Heart left ventricle (tissue), 16 donors: ENCODE data around the gene HS1BP3. TPM values are rescaled to one million over a fixed set of nuclear protein-coding genes. Genes with fewer than 3 reads are reported as not detected.
A peak's percentile ranks its signal among the peaks of the same experiment; 100 is the strongest.

Experiments used
- ATAC-seq, 4 donors: fragments of 200-7000 bp; cut with Tn5 transposase; one replicate each; pipeline ENCODE4 v1.9.1; 2020 to 2022; ENCODE audit warnings: moderate library complexity in 4 of 4, mild to moderate bottlenecking in 3 of 4, moderate number of reproducible peaks in 1 of 4
- DNase-seq, 5 donors: peaks; one replicate each; pipeline ENCODE4 v3.0.0-alpha.2; 2020
- H3K27ac ChIP-seq, 12 donors: fragments of 200-600 bp; sonication (generic) in 4 of 12; one replicate each; pipeline versions ENCODE4 v1.5.0 to v1.8.0; 2016 to 2022; ENCODE audit warnings: mild to moderate bottlenecking in 2 of 12
- H3K27me3 ChIP-seq, 9 donors: fragments of 200-600 bp; sonication (generic) in 2 of 9; one replicate each; pipeline versions ENCODE4 v1.5.1 to v1.8.0; 2016 to 2022; ENCODE audit warnings: mild to moderate bottlenecking in 3 of 9
- H3K36me3 ChIP-seq, 9 donors: fragments of 200-600 bp; sonication (generic) in 2 of 9; one replicate each; pipeline versions ENCODE4 v1.5.0 to v1.8.0; 2018 to 2022; ENCODE audit warnings: mild to moderate bottlenecking in 2 of 9
- H3K4me1 ChIP-seq, 12 donors: fragments of 200-600 bp; sonication (generic) in 4 of 12; one replicate each; pipeline versions ENCODE4 v1.5.0 to v1.8.0; 2016 to 2022; ENCODE audit warnings: mild to moderate bottlenecking in 3 of 12
- H3K4me3 ChIP-seq, 12 donors: fragments of 200-600 bp; sonication (generic) in 4 of 12; one replicate each; pipeline versions ENCODE4 v1.5.0 to v1.8.0; 2017 to 2022; ENCODE audit warnings: mild to moderate bottlenecking in 9 of 12, moderate library complexity in 4 of 12
- H3K9me3 ChIP-seq, 12 donors: fragments of 200-600 bp; sonication (generic) in 4 of 12; one replicate each; pipeline versions ENCODE4 v1.5.0 to v1.8.0; 2016 to 2022; ENCODE audit warnings: mild to moderate bottlenecking in 1 of 12
- POLR2A ChIP-seq, 2 donors: fragments of 450-650 bp; IDR thresholded peaks; one replicate each; pipeline ENCODE4 v1.6.1; 2017; ENCODE audit warnings: antibody characterized with exemption in 2 of 2, mild to moderate bottlenecking in 2 of 2, moderate library complexity in 2 of 2
- WGBS, 4 donors: extraction: QIAGEN DNeasy Blood & Tissue Kit in 2 of 4; methylation state at CpG; one replicate each; pipeline versions ENCODE4 v1.1.5 to v1.1.7; 2013 to 2018; 5-methylcytosine and 5-hydroxymethylcytosine counted together
- intact Hi-C, 10 donors: fragments of 100-400 bp; cut with DNase I; formaldehyde crosslinking; loops; one replicate each; pipeline versions ENCODE4 v1.11.1 to v1.14.2; 2022
- polyA plus RNA-seq, 2 donors: library from polyadenylated mRNA; stranded (reverse); fragments of 200-250 nt; gene quantifications; one replicate each; pipeline ENCODE4 v1.2.3, GENCODE V29; 2013
- total RNA-seq, 9 donors: library from RNA; depleted of rRNA in 2 of 9; stranded (reverse); fragments of >200 nt in 2 of 9; fragmentation: NEBNext Ultra II Directional in 3 of 9; extraction: Animal tissue kit (Norgen Biotek cat#: 25700) in 3 of 9; gene quantifications; one replicate each; pipeline versions ENCODE4 v1.1.0 to v1.2.4, GENCODE V29; 2016 to 2023
- TF ChIP-seq, protein P1 (sequence below), 12 donors: fragments of 200-600 bp; sonication (generic) in 4 of 12; IDR thresholded peaks; one replicate each; pipeline versions ENCODE4 v1.5.0 to v1.8.0; 2018 to 2022; ENCODE audit warnings: antibody characterized with exemption in 12 of 12, mild to moderate bottlenecking in 5 of 12
- donor health status: ischemic (EF 13 %, LVEDD 7.1; RV severe dilation, severe dysfunction).
- donor health status: healthy with polysubstance abuse.
- donor health status: DM: no; HTN: yes; CAD: no.
- donor health status: DM: no; HTN: no; CAD: no.
- donor health status: ischemic (EF 25% LVEDD 6.9; RV normal size, moderate dysfunction).
- donor health status: ischemic (EF 25% LVEDD 5.7; RV mildly dilated, moderate dysfunction).
- donor health status: healthy.
- donor health status: DM: yes; HTN: yes; CAD: no.
- donor health status: ischemic (EF 35%, LVEDD 5.7; RV mildly dilated, moderate dysfunction).
- donor health status: nonischemic (EF 11% LVEDD 7.7; RV severe dilation, severe dysfunction).
- donor health status: DM: yes; HTN: yes; CAD: no.
- donor health status: PGD.
- donor health status: ischemic (EF 29% LVEDD 5.4; RV normal size, mild dysfunction).
- donor health status: nonischemic (EF 23%, LVEDD 6.1; RV moderate dilation, normal function).

HS1BP3 gene
- total and polyA plus RNA-seq, 11 donors: 12.7 to 23.7 (median 21.0) TPM

DNA sequence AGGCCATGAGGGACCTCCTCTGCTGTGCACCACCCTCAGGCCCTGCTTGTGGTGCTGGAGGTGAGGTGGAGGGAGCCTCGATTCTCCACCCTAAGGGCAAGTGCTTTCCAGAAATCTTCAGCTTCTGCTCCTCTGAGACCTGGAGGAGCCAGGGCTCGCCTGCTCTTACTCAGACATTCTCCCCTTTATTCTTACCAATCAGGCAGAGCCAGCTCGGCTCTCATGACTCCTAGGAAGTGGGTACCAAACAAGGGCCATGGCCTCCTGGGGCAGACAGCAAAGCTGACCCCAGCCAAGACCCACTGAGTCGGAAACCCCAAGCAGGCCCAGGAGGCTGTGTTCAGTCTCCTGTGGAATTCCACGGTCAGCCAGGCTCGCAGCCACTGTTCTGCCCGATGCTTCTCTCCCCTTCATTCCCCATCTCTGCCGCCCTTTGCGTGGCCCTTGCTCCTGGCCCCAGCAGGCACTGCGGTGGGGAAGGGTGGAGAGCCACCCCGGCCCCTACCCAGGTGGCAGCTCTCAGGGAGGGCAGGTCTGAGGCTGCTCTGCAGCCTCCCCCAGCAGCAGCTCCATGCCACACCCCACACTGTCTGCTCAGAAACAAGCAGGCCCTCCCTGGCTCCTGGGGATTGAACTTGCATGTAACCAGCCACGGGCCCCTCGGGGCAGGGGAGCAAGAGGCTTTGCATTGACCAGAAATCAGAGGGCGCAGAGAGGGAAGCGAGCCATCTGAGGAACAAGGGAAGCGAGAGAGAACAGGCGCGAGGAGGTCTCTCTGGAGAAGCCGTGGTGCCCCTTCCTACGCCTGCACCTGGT is 24.0 kb downstream of the HS1BP3 start:
- no peaks in the 10 kb centered on the region for H3K9me3 ChIP-seq
- no peak overlapping the region for H3K4me3 ChIP-seq
- H3K4me1 ChIP-seq: peaks cover 0 to 58% (median 44%) of the 10 kb centered on the region in 12 donors
- WGBS, 4 donors: 80 to 87% (median 84%) methylated on average over 19 to 20 of the region's 20 CpGs
- DNase-seq (peak in 3 of 5 donors; percentile 29 to 60 (median 34)), ATAC-seq (no peak)
- intact Hi-C loops: loop anchor here in 1 of 10 donors (10.0 kb wide), 1 partner anchor 52 kb away; no protein-coding TSS in a partner anchor
- peaks cover 0 to 52% (median 28%) of the 10 kb centered on the region in 9 donors for H3K36me3 ChIP-seq
- peak overlapping the region; percentile 54 to 99 (median 84) for H3K27ac ChIP-seq
- H3K27me3 ChIP-seq: no peaks in the 10 kb centered on the region
- TF ChIP-seq, protein P1, sequence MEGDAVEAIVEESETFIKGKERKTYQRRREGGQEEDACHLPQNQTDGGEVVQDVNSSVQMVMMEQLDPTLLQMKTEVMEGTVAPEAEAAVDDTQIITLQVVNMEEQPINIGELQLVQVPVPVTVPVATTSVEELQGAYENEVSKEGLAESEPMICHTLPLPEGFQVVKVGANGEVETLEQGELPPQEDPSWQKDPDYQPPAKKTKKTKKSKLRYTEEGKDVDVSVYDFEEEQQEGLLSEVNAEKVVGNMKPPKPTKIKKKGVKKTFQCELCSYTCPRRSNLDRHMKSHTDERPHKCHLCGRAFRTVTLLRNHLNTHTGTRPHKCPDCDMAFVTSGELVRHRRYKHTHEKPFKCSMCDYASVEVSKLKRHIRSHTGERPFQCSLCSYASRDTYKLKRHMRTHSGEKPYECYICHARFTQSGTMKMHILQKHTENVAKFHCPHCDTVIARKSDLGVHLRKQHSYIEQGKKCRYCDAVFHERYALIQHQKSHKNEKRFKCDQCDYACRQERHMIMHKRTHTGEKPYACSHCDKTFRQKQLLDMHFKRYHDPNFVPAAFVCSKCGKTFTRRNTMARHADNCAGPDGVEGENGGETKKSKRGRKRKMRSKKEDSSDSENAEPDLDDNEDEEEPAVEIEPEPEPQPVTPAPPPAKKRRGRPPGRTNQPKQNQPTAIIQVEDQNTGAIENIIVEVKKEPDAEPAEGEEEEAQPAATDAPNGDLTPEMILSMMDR (IDR thresholded peaks at IDR 0.05): no peak
- no peak for TF ChIP-seq POLR2A (IDR thresholded peaks at IDR 0.05)

DNA sequence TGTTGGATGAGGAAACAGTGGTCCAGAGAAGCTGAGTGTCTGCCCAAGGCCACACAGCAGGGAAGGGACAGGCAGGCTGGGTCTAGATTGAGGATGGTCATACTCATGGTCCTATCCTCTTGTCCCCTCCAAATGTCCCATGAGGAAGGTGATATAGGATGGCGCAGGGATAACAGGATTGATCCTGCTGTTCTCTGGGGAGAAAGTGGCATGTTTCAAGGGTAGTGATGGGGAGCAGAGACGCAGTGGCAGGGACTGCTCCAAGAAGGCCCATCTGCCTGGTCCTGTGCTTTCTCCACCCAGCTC is 24.6 kb downstream of the HS1BP3 start:
- no peak for ATAC-seq
- TF ChIP-seq, protein P1 (IDR thresholded peaks at IDR 0.05): no peak
- no peak for TF ChIP-seq POLR2A (IDR thresholded peaks at IDR 0.05)
- DNase-seq: no peak
- no peaks in the 10 kb centered on the region for H3K27me3 ChIP-seq
- peaks cover 0 to 63% (median 44%) of the 10 kb centered on the region in 12 donors for H3K4me1 ChIP-seq
- no peaks in the 10 kb centered on the region for H3K9me3 ChIP-seq
- H3K36me3 ChIP-seq: peaks cover 0 to 57% (median 33%) of the 10 kb centered on the region in 9 donors
- H3K4me3 ChIP-seq: no peak overlapping the region
- H3K27ac ChIP-seq: peak overlapping the region; percentile 54 to 99 (median 84)
- intact Hi-C loops: loop anchor here in 1 of 10 donors (10.0 kb wide), 1 partner anchor 52 kb away; no protein-coding TSS in a partner anchor
- 92 to 95% (median 95%) methylated on average over 2 of the region's 2 CpGs for WGBS, 4 donors

DNA sequence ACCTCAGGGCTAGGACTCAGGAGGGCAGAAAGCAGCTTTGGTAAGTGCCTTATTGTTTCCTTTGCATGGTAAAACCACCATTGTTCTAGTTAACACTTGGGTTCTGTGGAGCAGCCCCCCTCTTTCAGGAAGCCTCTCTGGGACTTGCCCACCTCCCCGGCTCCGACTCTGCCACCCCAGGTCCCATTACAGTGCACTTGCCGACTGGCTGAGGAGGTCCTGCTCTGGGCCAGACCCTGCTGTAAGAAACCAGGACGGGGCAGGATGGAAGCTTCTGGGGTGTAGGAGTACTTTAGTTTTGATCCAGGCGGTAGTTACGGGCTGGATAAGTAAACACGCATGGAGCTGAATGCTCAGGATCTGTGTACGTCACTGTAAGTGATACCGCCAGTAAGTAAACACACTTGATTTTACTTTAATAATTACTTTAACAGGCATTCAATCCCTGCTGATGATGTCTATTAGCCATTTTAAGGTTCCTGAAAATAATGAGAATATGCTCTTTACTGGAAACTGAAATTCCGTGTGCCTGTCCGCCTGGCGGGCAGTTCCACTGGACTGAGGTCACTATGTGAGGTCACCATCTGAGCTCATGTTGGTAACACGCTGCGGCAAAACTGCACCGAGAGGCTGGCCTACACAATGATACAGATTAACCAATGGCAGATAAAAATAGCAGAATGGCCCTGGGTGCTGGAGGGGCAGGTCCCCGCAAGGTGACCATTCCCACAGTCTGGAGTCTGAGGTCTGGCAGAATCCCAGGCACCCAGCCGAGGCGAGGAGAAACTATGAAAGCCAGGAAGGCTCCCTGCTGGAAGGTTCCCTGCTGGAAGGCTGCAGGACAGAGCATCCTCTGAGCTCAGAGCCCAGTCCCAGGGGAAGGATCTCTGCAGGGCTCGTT is 25.2 kb downstream of the HS1BP3 start:
- ATAC-seq: peak; percentile 19 to 71 (median 52)

More for the DNA sequence above, 25.2 kb downstream of the HS1BP3 start:
- peak overlapping the region; percentile 54 to 99 (median 84) for H3K27ac ChIP-seq
- peaks cover 0 to 68% (median 49%) of the 10 kb centered on the region in 12 donors for H3K4me1 ChIP-seq
- no peaks in the 10 kb centered on the region for H3K27me3 ChIP-seq
- no peak overlapping the region for H3K4me3 ChIP-seq
- 50 to 67% (median 57%) methylated on average over 19 of the region's 19 CpGs for WGBS, 4 donors
- intact Hi-C loops: loop anchor here in 1 of 10 donors (10.0 kb wide), 1 partner anchor 51 kb away; no protein-coding TSS in a partner anchor
- no peak for TF ChIP-seq POLR2A (IDR thresholded peaks at IDR 0.05)
- TF ChIP-seq, protein P1 (IDR thresholded peaks at IDR 0.05): peak in 8 of 12 donors; percentile 10 to 40 (median 32)
- no peaks in the 10 kb centered on the region for H3K9me3 ChIP-seq
- peak in 4 of 5 donors; percentile 60 to 81 (median 72) for DNase-seq
- H3K36me3 ChIP-seq: peaks cover 0 to 60% (median 37%) of the 10 kb centered on the region in 9 donors
